GM23338 (cell line): ENCODE results near the gene CDC42BPA.

Experiments used
- CREB1 ChIP-seq: fragments of 250-450 bp; sonication (Bioruptor Pico); IDR thresholded peaks from 2 replicates; pipeline ENCODE4 v1.5.0; 2020; ENCODE audit warnings: low read depth, mild to moderate bottlenecking, moderate library complexity
- EZH2 ChIP-seq: fragments of 200-600 bp; sonication (generic); IDR thresholded peaks from one replicate; pipeline ENCODE4 v1.8.0; 2017; ENCODE audit warnings: antibody characterized with exemption, mild to moderate bottlenecking, low read depth; ENCODE audit not compliant: unreplicated experiment
- EZH2phosphoT487 ChIP-seq: fragments of 200-600 bp; sonication (generic); IDR thresholded peaks from one replicate; pipeline ENCODE4 v1.8.1; 2018; ENCODE audit warnings: antibody characterized with exemption; ENCODE audit not compliant: unreplicated experiment
- JUNB ChIP-seq: IDR thresholded peaks from one replicate; pipeline ENCODE4 v1.6.1; 2016; ENCODE audit warnings: antibody characterized with exemption; ENCODE audit not compliant: unreplicated experiment
- NANOG ChIP-seq: IDR thresholded peaks from 2 replicates; pipeline ENCODE4 v1.6.1; 2016; ENCODE audit warnings: antibody characterized with exemption, borderline replicate concordance
- POLR2AphosphoS5 ChIP-seq: IDR thresholded peaks from 2 replicates; pipeline ENCODE4 v1.6.1; 2016; ENCODE audit warnings: antibody characterized with exemption, low read depth
- ZNF114 ChIP-seq: fragments of 250-450 bp; sonication (Bioruptor Pico); IDR thresholded peaks from 2 replicates; pipeline ENCODE4 v1.5.0; 2020; ENCODE audit warnings: mild to moderate bottlenecking, moderate library complexity
- ZNF331 ChIP-seq: fragments of 250-450 bp; sonication (Bioruptor Pico); IDR thresholded peaks from 2 replicates; pipeline ENCODE4 v1.5.0; 2020; ENCODE audit warnings: low read depth, mild to moderate bottlenecking, moderate library complexity
- TF ChIP-seq, protein P1 (sequence below), 2 experiments: fragments of 200-600 bp in 1 of 2; sonication (generic) in 1 of 2; conservative IDR thresholded peaks; 2 replicates each; pipeline versions ENCODE4 v1.5.1 to v1.6.1; 2016 to 2017; ENCODE audit warnings: antibody characterized with exemption in 2 of 2, low read depth in 2 of 2, mild to moderate bottlenecking in 2 of 2, moderate library complexity in 1 of 2
- TF ChIP-seq, protein P2 (sequence below): IDR thresholded peaks from one replicate; pipeline ENCODE4 v1.6.1; 2018; ENCODE audit warnings: antibody characterized with exemption; ENCODE audit not compliant: unreplicated experiment
- TF ChIP-seq, protein P3 (sequence below): IDR thresholded peaks from 2 replicates; pipeline ENCODE4 v1.6.1; 2016; ENCODE audit warnings: antibody characterized with exemption

DNA sequence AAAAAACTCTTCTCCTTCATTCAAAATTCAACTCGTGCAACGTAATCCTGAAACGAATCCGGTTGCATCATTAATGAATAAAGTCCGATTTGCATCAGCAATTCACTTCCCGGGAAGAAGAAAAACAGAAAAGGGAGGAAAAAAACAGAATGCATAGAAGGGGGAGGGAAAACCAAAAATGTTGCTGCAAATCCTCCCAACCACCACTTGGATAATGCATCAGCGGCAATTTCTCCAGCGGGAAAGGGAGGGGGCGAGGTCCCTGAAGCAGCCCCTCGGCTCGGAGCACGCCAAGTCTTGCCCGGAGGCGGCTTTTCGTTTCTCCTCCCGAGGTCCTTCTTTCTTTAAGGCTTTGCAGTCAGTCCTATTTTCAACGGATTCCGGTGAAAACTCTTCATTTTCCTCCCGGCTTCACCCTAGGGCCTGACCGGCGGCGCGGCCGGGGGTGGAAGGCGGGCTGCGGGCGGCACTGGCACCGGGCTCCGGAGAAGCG is 723 bp downstream of the CDC42BPA start:
- TF ChIP-seq, protein P1, sequence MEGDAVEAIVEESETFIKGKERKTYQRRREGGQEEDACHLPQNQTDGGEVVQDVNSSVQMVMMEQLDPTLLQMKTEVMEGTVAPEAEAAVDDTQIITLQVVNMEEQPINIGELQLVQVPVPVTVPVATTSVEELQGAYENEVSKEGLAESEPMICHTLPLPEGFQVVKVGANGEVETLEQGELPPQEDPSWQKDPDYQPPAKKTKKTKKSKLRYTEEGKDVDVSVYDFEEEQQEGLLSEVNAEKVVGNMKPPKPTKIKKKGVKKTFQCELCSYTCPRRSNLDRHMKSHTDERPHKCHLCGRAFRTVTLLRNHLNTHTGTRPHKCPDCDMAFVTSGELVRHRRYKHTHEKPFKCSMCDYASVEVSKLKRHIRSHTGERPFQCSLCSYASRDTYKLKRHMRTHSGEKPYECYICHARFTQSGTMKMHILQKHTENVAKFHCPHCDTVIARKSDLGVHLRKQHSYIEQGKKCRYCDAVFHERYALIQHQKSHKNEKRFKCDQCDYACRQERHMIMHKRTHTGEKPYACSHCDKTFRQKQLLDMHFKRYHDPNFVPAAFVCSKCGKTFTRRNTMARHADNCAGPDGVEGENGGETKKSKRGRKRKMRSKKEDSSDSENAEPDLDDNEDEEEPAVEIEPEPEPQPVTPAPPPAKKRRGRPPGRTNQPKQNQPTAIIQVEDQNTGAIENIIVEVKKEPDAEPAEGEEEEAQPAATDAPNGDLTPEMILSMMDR (conservative IDR thresholded peaks at IDR 0.05; ENCODE audit: low read depth in 2 of 2): no peak; a peak in 1 of 4 replicates
- peak; percentile 32; the same call in 1 of the 2 replicates for TF ChIP-seq POLR2AphosphoS5
- no peak for TF ChIP-seq EZH2phosphoT487
- no peak for TF ChIP-seq NANOG
- no peak for TF ChIP-seq EZH2
- TF ChIP-seq, protein P2, sequence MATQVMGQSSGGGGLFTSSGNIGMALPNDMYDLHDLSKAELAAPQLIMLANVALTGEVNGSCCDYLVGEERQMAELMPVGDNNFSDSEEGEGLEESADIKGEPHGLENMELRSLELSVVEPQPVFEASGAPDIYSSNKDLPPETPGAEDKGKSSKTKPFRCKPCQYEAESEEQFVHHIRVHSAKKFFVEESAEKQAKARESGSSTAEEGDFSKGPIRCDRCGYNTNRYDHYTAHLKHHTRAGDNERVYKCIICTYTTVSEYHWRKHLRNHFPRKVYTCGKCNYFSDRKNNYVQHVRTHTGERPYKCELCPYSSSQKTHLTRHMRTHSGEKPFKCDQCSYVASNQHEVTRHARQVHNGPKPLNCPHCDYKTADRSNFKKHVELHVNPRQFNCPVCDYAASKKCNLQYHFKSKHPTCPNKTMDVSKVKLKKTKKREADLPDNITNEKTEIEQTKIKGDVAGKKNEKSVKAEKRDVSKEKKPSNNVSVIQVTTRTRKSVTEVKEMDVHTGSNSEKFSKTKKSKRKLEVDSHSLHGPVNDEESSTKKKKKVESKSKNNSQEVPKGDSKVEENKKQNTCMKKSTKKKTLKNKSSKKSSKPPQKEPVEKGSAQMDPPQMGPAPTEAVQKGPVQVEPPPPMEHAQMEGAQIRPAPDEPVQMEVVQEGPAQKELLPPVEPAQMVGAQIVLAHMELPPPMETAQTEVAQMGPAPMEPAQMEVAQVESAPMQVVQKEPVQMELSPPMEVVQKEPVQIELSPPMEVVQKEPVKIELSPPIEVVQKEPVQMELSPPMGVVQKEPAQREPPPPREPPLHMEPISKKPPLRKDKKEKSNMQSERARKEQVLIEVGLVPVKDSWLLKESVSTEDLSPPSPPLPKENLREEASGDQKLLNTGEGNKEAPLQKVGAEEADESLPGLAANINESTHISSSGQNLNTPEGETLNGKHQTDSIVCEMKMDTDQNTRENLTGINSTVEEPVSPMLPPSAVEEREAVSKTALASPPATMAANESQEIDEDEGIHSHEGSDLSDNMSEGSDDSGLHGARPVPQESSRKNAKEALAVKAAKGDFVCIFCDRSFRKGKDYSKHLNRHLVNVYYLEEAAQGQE: no peak
- no peak for TF ChIP-seq CREB1
- TF ChIP-seq ZNF114 (CRISPR knock-in tag): no peak
- no peak for TF ChIP-seq ZNF331 (CRISPR knock-in tag)
- TF ChIP-seq, protein P3, sequence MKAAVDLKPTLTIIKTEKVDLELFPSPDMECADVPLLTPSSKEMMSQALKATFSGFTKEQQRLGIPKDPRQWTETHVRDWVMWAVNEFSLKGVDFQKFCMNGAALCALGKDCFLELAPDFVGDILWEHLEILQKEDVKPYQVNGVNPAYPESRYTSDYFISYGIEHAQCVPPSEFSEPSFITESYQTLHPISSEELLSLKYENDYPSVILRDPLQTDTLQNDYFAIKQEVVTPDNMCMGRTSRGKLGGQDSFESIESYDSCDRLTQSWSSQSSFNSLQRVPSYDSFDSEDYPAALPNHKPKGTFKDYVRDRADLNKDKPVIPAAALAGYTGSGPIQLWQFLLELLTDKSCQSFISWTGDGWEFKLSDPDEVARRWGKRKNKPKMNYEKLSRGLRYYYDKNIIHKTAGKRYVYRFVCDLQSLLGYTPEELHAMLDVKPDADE: no peak
- no peak for TF ChIP-seq JUNB
